ENCODE results near the gene ZC2HC1B. TPM values are rescaled to one million over a fixed set of nuclear protein-coding genes. Genes with fewer than 3 reads are reported as not detected.

ZC2HC1B gene
- polyA plus RNA-seq, 1 of the 3 experiments (the other 2 are of a cell fraction) = not detected

DNA sequence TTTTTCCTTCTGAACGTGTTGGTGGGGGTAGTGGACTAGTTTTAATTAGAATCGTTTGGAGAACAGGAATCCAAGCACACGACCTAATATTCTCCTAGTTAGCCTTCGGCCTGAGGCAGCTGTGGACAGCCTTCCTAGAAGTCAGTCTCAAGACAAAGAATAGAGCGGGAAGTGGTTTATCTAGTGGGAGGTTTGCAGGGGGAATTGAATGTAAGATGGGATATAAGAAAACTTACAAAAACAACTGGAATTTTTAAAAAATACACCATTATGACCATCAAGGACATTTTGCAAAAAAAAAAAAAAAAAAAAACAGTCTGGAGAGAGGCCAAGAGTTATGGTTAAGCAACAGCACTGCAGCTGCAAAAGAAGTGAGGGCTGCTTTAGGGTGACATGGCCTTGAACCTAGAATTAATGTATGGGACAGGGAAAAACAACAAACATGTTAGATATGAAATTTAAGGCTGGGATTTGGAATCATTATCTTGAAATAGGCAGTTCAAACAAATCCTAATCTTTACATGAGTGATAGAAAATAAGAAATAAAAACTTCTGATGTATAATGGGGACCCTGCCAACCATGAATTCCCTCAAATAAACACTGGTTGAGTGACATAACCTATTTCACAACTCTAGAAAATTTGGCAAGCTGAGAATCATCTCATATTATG lies 103.6 kb downstream of the ZC2HC1B start:
- Histone ChIP-seq H3K4me3 (ENCODE audit: low read depth in 2 of 2, low read length in 1 of 2) (no peak overlapping the region), H3K36me3 (replicated peaks in 1 of 2; ENCODE audit: control insufficient read depth in 1 of 2, insufficient read depth in 2 of 2, low read length in 1 of 2) (peaks cover 0 to 2% of the 10 kb centered on the region in 2 experiments), H3K27me3 (ENCODE audit: insufficient read depth) (no peaks in the 10 kb centered on the region; the same call in 1 of the 2 replicates), H3K9me3 (no peaks in the 10 kb centered on the region), H3K9ac (no peak overlapping the region), H3K9me2 (no peaks in the 10 kb centered on the region), H3F3A (replicated peaks; ENCODE audit: insufficient read depth) (no peaks in the 10 kb centered on the region), H4K20me1 (ENCODE audit: insufficient read depth) (no peaks in the 10 kb centered on the region), H3K79me2 (ENCODE audit: insufficient read depth) (no peaks in the 10 kb centered on the region), H3K27ac (ENCODE audit: low read depth in 2 of 2, low read length in 1 of 2) (no peak overlapping the region), H3K4me1 (ENCODE audit: control insufficient read depth in 1 of 2, insufficient read depth in 2 of 2, low read depth in 1 of 2, low read length in 1 of 2) (no peaks in the 10 kb centered on the region; a peak in 1 of 4 replicates), H3K4me2 (no peak overlapping the region), H2AFZ (ENCODE audit: low read depth) (no peak overlapping the region)
- DNase-seq = no peak
- WGBS (ENCODE audit: low lambda C conversion rate) = 47% methylated on average over 5 of the region's 5 CpGs
- TF ChIP-seq NFIC (IDR thresholded peaks at IDR 0.05; ENCODE audit: borderline replicate concordance) (no peak), EP300 (IDR thresholded peaks at IDR 0.05; ENCODE audit: borderline replicate concordance in 1 of 2, low read depth in 1 of 2, low read length in 1 of 2) (no peak), NRF1 (IDR thresholded peaks at IDR 0.05; ENCODE audit: low read depth, low read length) (no peak)
- TF ChIP-seq, protein P1, sequence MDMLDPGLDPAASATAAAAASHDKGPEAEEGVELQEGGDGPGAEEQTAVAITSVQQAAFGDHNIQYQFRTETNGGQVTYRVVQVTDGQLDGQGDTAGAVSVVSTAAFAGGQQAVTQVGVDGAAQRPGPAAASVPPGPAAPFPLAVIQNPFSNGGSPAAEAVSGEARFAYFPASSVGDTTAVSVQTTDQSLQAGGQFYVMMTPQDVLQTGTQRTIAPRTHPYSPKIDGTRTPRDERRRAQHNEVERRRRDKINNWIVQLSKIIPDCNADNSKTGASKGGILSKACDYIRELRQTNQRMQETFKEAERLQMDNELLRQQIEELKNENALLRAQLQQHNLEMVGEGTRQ (IDR thresholded peaks at IDR 0.05; ENCODE audit: borderline replicate concordance, low read depth, low read length) = no peak
- ChIA-PET CTCF (interaction anchor here (0.9 to 1.5 kb wide), 4 partner anchors 12 to 46 kb away, joined by 3 to 8 read pairs (median 4); no protein-coding TSS in a partner anchor), POLR2A (interaction anchor here (0.5 kb wide), 1 partner anchor 9 kb away, joined by 3 read pairs; no protein-coding TSS in a partner anchor)

DNA sequence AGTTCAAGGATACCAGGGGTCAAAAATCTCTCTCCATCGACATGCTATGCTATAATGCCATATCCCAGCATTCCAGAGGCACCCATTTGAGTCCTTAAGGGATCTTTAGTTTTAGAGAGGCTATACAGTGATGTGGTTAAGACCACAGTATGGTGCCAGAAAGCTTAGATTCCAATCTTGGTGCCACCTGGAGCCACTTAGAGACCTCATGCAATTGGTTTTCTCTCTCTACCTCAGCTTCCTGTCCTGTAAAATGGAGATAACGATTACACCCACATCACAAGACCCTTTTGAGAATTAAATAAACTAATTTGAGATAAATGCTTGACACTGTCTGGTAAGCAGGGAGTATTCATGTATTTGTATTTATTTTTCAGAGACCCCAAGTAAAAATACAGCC lies 104.8 kb downstream of the ZC2HC1B start:
- H3K27ac ChIP-seq (ENCODE audit: low read depth in 2 of 2, low read length in 1 of 2) = no peak overlapping the region
- H2AFZ ChIP-seq (ENCODE audit: low read depth) = no peak overlapping the region
- TF ChIP-seq, protein P1 (IDR thresholded peaks at IDR 0.05; ENCODE audit: borderline replicate concordance, low read depth, low read length) = no peak
- TF ChIP-seq, protein P2, sequence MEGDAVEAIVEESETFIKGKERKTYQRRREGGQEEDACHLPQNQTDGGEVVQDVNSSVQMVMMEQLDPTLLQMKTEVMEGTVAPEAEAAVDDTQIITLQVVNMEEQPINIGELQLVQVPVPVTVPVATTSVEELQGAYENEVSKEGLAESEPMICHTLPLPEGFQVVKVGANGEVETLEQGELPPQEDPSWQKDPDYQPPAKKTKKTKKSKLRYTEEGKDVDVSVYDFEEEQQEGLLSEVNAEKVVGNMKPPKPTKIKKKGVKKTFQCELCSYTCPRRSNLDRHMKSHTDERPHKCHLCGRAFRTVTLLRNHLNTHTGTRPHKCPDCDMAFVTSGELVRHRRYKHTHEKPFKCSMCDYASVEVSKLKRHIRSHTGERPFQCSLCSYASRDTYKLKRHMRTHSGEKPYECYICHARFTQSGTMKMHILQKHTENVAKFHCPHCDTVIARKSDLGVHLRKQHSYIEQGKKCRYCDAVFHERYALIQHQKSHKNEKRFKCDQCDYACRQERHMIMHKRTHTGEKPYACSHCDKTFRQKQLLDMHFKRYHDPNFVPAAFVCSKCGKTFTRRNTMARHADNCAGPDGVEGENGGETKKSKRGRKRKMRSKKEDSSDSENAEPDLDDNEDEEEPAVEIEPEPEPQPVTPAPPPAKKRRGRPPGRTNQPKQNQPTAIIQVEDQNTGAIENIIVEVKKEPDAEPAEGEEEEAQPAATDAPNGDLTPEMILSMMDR (IDR thresholded peaks at IDR 0.05) = no peak
- TF ChIP-seq FOSL2 (IDR thresholded peaks at IDR 0.05; ENCODE audit: borderline replicate concordance, low read depth) (no peak), POLR2AphosphoS5 (IDR thresholded peaks at IDR 0.05; ENCODE audit: low read depth, low read length) (no peak), SIN3A (IDR thresholded peaks at IDR 0.05; ENCODE audit: borderline replicate concordance, low read depth, low read length) (no peak), RFX5 (IDR thresholded peaks at IDR 0.05; ENCODE audit: low read length) (no peak)
- ChIA-PET CTCF (interaction anchor here (1.3 kb wide), 1 partner anchor 44 kb away, joined by 8 read pairs; no protein-coding TSS in a partner anchor), POLR2A (no interaction called here)
- H3K27me3 ChIP-seq (ENCODE audit: insufficient read depth) = no peaks in the 10 kb centered on the region
- H3K4me3 ChIP-seq (ENCODE audit: low read depth in 2 of 2, low read length in 1 of 2) = no peak overlapping the region
- H3K9me3 ChIP-seq = no peaks in the 10 kb centered on the region
- no peaks in the 10 kb centered on the region for H3F3A ChIP-seq (replicated peaks; ENCODE audit: insufficient read depth)
- peaks cover 0 to 2% of the 10 kb centered on the region in 2 experiments for H3K36me3 ChIP-seq (replicated peaks in 1 of 2; ENCODE audit: control insufficient read depth in 1 of 2, insufficient read depth in 2 of 2, low read length in 1 of 2)
- H3K4me1 ChIP-seq (ENCODE audit: control insufficient read depth in 1 of 2, insufficient read depth in 2 of 2, low read depth in 1 of 2, low read length in 1 of 2) = no peaks in the 10 kb centered on the region; a peak in 1 of 4 replicates
- H3K9me2 ChIP-seq = no peaks in the 10 kb centered on the region
- WGBS (ENCODE audit: low lambda C conversion rate) = 33% methylated on average over 2 of the region's 2 CpGs
- no peak overlapping the region for H3K9ac ChIP-seq
- DNase-seq = no peak
- no peak overlapping the region for H3K4me2 ChIP-seq
- H4K20me1 ChIP-seq (ENCODE audit: insufficient read depth) = no peaks in the 10 kb centered on the region
- H3K79me2 ChIP-seq (ENCODE audit: insufficient read depth) = no peaks in the 10 kb centered on the region
